Cardiac fibroblast (primary cell): ENCODE data around the gene ATAD1.

Experiments used
- DNase-seq, 2 donors: peaks; one replicate each; pipeline versions ENCODE4 v3.0.0 to v3.0.0-alpha.2; 2010; ENCODE audit warnings: low read depth in 2 of 2
- H3K4me3 ChIP-seq, 2 donors: replicated peaks in 1 of 2; 1 replicate in 1 of 2; 2 replicates in 1 of 2; pipeline ENCODE4 v1.5.1; 2011; ENCODE audit warnings: low read depth in 2 of 2, low read length in 2 of 2, mild to moderate bottlenecking in 2 of 2, moderate library complexity in 1 of 2
- TF ChIP-seq, protein P1 (sequence below): IDR thresholded peaks from one replicate; pipeline ENCODE4 v1.5.1; 2011; ENCODE audit warnings: low read depth, mild to moderate bottlenecking, low read length, inconsistent platforms

ATAD1 gene

DNA sequence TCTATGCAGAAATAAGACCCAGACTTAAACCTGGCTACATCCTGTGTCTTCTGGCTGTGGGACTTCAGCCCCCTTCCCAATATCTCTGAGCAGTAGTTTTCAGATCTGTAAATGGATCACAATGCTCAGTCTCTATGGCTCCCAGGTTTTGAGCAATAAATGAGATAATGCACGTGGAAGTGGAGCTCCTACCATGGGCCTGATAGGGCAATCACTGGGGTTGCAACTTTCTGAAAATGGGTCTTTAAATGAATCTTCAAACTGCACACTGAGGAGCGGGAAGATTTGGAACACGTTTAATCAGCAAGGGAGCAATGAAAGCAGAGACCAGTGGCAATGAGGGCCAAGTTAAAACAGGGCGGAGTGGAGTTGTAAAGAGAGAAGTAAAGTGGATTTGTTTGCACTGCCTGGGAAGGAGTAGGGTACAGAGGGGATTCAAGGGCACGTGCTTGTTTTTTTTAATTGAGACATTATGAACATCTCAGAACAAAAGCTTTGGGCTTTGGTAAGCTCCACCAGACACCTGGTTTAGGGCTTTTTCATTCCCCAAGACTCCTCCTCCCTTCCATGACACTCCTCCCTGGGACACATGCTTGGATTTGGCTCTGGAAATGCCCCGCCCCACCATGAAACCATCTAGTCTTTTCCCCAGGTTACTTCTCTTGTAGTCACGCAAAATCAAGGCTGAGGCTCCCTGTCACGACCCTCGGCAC is 115.6 kb downstream of the ATAD1 start:
- TF ChIP-seq, protein P1, sequence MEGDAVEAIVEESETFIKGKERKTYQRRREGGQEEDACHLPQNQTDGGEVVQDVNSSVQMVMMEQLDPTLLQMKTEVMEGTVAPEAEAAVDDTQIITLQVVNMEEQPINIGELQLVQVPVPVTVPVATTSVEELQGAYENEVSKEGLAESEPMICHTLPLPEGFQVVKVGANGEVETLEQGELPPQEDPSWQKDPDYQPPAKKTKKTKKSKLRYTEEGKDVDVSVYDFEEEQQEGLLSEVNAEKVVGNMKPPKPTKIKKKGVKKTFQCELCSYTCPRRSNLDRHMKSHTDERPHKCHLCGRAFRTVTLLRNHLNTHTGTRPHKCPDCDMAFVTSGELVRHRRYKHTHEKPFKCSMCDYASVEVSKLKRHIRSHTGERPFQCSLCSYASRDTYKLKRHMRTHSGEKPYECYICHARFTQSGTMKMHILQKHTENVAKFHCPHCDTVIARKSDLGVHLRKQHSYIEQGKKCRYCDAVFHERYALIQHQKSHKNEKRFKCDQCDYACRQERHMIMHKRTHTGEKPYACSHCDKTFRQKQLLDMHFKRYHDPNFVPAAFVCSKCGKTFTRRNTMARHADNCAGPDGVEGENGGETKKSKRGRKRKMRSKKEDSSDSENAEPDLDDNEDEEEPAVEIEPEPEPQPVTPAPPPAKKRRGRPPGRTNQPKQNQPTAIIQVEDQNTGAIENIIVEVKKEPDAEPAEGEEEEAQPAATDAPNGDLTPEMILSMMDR, result no peak
- DNase-seq, result no peak
- H3K4me3 ChIP-seq, result no peak overlapping the region
